DLD1 (cell line): ENCODE results near the gene ARPC2.

Source experiments
- in situ Hi-C: cut with HindIII; loops from 2 replicates; pipeline ENCODE4 v1.10.0; 2017; ENCODE audit warnings: low sequenced_read_pairs

Gene ARPC2

DNA sequence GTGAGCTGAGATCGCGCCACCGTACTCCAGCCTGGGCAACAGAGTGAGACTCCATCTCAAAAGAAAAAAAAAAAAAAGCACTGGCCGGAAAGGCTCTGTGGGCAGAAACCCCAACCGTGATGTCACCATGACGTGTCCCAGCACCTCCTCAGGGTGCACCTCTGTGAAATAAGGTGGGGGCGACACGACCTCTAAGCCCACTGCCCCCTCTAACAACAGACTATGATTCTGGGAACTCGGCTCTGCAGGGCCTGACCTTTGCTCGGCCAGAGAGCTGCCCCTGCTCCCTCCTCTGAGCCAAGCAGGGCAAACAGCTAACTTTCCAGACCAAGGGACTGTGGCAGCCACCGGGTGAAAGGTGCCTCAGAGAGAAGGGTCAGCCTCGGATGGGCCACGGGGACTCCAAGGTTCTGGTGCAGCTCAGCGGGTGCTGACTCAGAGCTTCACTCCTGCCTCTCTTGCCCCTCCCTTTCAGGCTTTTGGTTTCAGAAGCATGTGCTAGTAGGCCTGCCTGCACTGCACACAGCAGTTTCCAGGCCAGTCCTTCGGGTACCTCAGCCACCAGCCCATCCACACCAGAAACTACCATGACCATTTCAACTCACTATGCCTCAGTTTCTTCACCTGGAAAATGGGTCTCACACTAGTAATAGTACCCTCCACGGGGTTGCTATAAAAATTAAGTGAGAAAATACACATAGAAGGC, 67.3 kb downstream of the ARPC2 start:
- in situ Hi-C loops = no loop called here

DNA sequence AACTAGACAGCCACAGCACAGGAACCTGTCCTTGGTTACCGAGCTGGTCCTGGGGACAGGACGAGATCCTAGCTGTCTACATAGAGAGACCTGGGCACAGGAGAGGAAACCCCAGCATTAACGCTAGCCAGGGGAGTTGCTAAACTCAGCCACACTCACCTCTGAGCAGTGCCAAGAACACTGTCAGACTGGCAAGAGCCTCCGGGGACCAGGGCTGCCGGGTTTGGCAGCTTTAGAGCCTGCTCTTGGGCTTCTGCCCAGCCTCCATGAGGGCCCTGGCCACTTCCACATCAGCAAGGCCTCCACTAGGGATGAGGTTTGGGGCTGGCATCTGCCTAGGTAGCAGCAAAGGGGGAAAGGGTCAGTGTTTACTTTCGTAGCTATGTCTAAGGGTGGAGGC, 68.6 kb downstream of the ARPC2 start:
- in situ Hi-C loops = no loop called here

DNA sequence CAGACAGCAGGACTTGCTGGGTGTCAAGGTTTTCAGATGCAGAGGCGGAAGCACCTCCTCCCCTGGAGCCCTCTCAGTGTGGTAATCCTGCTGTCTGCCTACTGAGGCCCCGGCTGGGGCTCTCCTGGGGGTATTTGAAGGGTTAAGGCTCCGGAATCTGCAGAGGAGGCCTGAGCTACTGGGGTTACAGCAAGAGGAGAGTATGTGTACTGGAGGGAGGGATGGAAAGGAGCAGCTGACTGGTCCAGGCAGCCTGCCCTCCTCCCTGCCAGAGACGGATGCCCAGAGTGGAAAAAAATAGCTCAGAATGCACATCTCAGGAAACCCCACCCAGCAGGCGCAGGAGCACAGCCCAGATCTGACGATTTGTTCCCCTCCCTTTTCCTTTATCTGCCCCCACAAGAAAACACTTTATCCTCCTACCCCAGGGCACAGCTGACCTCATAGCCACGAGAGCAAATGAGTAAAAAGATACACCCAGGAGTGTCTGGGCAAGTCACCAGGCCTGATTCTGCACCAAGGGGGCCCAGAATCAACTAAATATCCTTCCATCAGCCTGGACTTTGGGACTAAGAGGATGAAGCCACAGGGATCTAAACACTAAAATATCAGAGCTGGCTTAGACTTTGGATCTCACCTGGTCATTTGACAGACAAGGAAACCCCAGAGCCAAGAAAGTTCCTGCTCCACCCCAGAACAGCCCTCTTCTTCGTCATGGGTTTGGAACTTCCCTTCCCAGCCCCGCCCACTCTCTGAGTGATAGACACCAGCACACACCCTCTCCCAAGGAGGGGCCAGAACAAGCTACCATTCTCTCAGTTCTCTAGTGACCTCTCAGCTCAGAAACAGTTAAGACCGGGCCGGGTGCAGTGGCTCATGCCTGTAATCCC, 69.8 kb downstream of the ARPC2 start:
- in situ Hi-C loops = no loop called here

DNA sequence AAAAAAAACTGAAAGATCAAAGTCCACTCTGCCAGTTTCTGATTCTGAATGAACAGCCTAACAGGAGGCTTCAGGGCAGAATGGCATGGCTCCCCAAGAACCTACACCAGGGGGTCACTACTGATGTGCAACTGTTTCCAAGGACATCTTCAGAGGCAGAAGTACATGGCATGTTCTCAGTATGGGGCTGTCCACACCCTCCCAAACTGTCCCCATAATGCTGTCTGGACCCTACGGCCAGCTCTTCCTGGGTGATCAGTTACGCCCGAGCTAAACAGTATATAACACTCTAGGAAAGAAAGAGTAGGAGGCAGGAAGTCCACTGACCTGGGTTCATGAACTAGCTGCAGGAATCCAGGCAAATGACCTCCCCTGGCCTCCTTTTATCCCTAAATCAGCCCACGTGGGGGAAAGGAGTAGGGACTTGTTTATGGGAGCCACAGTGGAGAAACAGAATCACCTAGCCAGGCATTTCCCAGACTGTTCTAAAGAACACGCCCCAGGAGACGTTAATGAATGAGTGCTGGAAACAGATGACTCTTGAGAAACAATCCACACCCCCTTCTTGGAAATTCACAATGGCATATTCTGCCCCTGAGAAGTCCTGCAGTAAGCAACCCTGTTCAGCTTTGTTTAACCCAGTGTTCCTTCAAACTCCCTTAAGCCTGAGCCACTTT, 72.8 kb downstream of the ARPC2 start:
- in situ Hi-C loops = no loop called here

DNA sequence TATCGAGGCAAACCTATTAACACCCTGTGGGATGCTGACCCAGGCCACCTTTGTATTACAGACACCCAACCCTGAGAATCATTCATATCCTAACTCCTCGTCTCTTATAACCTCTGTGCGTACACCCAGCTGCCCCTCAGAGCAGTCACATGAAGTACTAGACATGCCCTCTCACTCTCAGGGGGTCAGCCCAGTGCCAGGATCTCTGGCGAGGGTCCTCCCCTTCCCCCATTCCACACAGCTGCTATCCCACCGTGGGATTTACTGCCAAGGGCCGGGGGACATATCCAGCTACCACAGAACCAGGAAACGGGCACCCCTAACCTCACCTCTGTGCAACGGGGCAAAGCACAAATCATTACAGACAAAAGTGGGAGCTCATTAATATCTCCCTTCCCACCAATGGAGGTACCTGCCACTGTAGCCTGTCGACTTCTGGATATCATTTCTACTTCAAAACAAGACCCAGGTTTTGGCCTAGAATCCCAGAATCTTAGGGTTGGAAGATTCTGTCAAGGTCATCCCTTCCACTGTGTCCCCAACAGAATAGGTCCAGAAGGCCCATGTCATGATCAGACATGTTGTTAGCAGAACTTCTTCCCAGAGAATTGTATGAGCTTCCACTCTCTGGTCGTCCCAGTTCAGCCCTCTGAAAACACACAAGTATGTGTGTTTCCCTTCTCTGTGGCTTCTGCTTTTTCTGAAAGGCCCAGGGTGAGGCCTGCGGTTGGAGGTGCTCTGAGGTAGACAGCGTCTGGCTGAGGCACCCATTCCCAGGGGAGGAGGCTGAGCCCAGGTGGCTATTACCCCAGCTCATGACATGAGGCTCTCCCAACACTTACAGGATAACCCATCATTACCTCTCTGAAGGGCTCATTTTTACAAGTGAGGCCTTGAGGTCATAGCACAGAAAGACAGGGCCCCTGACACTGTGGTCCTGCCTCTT, 73.6 kb downstream of the ARPC2 start:
- in situ Hi-C loops = no loop called here

DNA sequence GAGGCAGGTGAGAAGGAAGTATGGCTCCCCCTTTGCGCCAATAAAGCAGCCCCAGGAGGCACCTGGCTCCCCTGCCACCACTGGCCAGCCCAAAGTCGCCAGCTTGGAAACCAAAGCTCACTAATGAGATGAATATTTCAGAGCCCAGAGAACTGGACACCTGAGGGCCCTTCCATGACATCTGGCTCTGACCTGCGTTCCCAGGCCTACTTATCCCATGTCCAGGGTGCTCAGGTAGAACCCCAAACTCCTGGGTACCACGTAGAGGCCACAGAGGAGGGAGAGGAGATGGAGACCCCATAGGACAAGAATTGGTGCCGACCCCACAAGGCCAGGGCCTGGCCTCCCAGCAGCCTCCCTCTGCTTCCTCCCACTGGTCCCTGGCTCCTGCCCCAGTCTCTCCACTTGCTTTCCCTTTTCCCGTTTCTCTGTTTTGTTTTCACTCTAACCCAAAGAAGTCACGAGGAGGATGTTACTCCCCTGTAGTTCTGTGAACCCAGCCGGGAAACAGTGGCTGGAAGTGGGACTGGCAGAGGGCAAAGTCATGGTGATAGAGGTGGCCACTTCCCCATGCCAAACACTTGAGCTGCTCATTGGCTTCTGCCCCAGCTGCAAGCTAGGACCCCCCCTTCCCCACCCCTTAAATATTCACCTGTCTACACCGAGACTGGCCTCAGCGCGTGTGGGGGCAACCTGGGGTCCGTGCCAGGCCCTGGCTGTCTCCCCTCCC, 74.5 kb downstream of the ARPC2 start:
- in situ Hi-C loops = no loop called here

DNA sequence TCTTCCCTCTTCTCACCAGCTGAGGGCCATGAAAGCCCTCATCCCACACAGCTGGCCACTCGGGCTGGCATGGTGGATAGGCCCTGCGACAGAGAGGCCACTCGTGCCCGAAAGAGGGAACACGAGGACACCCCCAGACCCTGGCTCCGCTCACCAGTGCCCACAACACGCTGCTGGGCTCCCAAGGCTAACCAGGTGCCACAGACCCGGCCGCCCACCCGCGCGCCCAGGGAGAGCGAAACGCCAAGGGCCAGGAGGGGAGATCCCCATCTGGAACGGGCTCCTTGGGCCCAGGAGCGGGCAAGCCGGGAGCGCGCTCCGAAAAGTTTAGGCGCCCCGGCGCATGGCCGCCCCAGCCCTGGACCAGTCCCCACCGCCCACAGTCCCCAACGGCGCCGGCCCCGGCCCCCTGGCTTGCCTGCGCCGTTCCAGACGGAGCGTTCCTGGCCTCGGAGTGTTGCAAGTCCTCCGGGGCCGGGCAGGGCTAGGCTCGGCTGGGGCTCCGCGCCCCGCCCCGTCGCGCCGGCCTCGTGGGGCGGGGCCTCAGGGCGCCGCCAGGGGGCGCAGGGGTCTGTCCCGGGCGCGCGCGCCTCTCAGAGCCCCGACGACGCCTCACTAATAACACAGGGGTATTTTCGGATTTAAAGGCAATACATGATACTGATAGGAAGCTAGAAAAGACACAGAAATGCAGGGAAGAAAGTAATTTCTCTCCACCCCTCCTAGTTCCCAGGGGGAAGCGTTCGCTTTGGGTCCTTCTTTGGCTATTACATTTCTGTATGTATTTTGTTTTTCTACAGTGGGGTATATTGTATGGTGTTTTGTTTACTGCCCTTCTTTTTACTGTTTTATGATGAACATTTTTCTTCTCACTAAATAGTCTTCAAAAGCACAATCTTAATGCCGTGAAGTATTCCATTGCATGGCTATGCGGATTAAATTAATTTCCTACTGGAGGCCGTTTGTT, 75.3 kb downstream of the ARPC2 start, which contains the start of gene TMBIM1:
TMBIM1 (minus strand) TSS at position 456 of the 967 bp plus-strand sequence. CDS start 10,362 bp downstream, outside the sequence.
- in situ Hi-C loops = no loop called here

DNA sequence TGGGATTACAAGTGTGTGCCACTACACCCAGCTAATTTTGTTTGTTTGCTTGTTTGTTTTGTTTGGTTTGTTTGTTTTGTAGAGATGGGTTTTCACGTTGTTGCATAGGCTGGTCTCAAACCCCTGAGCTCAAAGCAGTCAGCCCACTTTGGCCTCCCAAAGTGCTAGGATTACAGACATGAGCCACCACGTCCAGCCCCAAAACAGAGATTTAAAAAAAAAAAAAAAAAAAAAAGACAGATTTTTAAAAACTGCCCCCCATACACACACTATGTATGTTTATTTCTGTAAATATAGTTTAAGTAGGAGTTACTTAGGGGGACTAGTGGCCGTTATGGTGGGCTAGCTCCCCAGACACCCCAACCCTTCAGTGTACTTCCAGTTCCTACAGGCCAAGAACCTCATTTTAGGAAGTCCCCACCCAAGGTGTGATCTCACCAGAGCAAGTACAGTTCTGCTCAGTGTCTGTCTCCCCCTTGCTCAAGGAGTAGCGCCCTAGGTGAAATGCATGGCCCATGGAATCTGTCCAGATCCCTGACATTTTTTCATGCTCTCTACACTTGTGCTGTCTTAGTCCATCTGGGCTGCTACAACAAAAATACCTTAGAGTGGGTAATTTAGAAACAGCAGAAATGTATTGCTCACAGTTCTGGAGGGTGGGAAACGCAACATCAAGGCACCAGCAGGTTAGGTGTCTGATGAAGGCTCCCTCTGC, 76.9 kb downstream of the ARPC2 start:
- in situ Hi-C loops = no loop called here

DNA sequence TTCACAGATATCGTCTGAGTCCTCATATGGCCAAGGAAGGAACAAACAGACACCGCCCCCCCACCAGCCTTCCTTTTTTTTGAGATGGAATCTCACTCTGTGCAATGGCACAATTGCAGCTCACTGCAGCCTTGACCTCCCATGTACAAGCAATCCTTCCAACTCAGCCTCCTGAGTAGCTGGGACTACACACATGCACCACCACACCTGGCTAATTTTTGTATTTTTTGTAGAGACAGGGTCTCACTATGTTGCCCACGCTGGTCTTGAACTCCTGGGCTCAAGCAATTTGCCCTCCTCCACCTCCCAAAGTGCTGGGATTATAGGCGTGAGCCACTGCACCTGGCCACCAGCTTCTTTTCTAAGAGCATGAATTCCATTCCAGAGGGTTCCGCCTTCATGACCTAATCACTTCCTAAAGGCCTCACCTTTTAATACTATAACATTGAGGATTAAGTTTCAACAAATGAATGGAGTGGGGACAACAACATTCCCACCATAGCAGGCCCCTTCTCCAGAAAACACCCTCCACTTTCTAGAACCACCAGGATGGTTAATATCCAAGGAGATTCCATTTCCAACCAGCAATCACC, 77.5 kb downstream of the ARPC2 start:
- in situ Hi-C loops = no loop called here

DNA sequence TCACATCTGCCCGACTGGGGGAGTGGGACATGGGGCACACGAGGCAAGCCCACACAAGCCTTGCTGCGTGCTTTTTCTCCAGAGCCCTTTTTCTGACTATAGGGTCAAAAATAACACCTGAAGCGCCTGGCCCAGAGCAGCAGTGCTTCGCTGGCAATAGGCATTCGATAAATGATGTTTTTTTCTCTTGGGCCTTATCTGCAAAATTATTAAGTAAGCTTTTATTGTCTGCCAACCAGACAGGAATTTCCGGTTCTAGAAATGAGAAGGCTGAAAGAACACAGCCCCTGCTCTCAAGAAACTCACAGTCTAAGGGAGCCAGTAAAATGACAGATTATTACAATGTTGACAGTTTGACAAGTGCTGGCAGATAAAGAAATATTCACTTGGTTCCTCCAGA, 78.0 kb downstream of the ARPC2 start:
- in situ Hi-C loops = no loop called here

DNA sequence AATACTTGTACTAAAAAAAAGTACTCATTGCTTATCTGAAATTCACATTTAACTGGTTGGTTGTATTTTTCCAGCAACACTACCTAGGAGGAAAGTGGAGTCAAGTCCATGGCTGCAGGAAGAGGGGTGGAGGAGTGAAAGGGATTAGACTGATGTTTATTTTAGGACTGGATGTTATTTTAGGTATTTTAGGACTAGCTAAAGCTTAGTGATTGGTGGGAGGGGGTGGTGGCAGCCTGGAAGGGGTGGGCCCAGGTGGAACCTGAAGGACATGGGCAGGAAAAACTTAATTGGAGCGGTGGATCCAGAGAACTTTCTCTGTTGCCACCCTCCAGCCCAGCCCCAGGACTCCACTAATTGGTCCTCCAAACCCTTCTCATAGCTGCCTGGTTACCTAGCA, 79.2 kb downstream of the ARPC2 start:
- in situ Hi-C loops = no loop called here

DNA sequence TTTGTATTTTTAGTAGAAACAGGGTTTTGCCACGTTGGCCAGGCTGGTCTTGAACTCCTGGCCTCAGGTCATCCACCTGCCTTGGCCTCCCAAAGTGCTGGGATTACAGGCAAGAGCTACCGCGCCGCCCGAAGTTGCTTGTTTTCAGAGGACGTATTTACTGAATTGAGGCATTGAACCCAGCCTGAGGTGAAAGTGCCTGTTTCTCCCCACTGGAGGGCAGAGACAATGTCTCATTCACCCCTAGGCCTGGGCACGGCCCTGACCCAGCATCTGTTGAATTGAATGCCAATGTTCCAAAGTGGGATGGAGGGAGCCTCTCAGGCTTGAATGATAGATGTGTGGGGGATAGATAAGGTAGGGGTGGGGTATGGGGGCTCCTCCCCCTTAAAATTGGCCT, 79.9 kb downstream of the ARPC2 start:
- in situ Hi-C loops = no loop called here

DNA sequence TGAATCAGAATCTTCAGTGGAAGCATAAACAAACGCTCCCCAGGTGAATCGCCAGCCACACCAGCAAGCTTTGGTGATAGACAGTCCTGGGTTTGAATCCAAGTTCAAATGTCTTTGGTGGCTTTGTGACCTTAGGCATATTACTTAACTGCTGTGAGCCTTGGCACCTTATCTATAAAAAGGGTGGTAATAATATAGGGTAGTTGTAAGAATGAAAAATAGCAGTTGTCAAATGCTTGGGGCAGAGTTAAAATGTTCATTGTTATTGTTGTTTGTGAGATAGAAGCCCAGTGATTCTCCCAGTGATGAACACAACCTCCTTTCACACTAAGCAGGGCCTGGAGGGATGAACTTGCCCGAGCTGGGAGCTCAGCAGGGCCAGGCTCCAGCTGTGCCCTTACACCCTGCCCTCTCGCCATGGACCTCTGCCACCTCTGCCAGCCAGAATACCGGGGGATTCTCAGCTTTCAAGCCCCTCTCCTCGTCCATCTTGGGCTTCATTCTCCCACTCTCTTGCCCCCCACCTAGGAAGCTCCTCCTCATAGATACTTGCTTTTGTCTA, 81.4 kb downstream of the ARPC2 start:
- in situ Hi-C loops = no loop called here

DNA sequence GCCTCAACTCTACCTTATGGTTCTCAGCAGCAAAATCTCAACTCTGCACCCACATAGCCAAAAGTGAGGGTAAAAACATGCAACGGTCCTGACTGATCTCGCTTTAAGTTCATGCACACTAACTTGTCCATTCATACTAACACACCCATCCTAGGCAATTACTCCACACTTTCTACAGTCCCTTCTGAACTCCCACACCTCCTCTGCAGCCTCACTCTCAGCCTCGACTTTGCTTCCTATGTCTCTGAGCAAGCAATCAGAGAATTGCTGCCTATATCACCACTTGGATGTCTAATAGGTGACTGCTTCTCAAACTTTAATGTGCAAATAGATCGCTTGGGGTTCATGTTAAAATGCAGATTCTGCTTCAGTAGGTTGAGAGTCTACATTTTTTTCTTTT, 83.2 kb downstream of the ARPC2 start:
- in situ Hi-C loops = no loop called here

DNA sequence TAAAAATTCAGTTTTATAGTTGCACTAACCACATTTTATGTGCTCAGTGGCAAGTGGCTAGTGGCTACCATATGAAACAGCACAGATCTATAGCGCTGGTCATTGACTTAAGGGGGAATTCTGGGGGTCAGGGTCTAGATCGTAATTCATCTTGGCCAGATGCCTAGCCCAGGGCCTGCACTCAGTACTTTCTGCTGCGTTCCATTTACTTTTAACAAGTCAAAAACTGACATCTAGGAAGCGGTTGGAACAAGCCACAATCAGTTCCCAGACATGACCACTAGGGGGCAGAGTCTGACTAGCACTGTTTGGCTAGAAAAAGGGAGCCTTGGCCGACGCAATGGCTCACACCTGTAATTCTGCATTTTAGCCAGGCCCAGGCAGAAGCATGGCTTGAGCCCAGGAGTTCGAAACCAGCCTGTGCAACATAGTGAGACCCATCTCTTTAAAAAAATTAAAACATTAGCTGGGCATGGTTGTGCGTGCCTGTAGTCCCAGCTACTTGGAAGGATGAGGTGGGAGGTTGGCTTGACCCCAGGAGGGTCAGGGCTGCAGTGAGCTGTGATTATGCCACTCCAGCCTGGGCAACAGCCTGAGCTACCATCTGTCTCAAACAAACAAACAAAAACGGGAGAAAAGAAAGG, 84.3 kb downstream of the ARPC2 start:
- in situ Hi-C loops = no loop called here
